ENCODE data around the gene UBR1.
"Not testable (repeated sequence)": the region's sequence is repeated elsewhere in the genome, so short reads cannot be mapped to it uniquely, and the experiment has no call there.

UBR1 gene

DNA sequence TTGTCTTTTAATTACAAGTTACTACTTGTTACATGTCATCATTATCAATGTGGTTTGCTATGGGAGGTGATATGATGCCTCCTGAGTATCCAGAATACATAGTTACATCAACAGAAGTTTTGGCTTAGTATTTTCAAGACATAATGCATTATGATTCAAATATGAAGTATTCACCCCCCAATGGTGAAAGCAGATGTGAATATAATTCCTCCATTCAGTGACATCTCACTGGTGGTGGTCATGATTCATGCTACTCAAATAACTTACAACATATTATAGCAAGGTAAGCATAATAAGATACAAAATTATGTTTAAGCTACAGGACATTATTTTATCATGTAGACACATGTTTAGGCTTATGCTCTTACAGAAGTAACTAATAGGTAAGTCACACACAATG is 150.3 kb downstream of the UBR1 start:
- no peak for DNase-seq

GRCh38 chr15:42954291-42954690 is 151.5 kb downstream of the UBR1 start:
- DNase-seq = peak; percentile 17

GRCh38 chr15:42948898-42949297 is 156.9 kb downstream of the UBR1 start:
- DNase-seq = not testable (repeated sequence)

DNA sequence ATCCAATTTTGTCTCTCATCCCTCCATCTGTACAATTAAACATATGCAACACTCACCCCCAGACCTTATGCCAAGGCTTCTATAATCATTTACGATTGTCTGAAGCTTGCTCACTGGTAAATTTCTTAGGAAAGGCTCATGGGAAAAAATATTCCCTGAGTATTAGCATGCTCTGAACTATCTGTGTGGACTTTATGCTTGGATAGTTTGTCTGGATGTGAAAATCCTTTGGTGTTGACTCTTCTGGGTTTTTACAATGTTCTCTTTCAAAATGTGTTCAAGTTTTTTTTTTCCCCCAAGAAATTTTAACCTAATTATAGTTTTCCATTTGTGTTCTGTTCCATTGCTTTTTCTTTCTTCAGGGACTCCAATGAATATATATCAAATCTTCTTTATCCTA is 165.3 kb downstream of the UBR1 start:
- DNase-seq = no peak

DNA sequence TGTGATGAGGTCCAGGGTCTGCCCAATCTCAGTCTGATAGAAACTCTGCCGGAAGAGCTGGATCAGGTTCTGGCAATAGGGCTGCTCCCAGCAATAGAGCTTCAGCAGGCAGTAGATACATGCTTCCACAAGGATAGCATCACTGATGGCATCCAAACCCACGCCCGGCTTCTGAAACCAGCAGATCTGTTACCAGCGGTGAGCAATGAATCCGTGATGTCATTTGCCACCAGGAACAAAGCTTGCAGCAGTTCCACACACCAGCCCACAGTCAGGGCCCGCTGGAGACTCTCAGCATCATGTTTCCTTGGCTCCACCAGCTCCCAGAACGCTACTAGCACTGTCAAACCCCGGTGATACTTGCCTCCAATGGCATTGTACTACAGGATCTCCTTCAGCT is 166.0 kb downstream of the UBR1 start:
- DNase-seq = no peak

DNA sequence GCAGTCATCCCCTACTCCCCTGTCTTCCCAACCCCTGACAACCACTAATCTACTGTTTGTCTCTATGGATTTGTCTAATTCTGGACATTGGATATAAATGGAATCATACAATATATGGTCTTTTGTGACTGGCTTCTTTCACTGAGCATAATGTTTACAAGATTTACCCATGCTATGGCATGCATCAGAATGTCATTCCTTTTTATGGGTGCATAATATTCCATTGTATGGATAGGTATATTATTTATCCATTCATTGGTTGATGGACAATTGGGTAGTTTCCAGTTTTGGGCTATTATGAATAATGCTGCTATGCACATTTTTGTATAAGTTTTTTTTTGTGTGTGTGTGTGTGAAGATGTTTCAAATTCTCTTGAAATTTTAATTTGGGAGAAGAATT is 168.7 kb downstream of the UBR1 start:
- no peak for DNase-seq

- peak; percentile 77 for DNase-seq
Observed at GRCh38 chr15:42933886-42934667, 171.8 kb downstream of the UBR1 start.

DNA sequence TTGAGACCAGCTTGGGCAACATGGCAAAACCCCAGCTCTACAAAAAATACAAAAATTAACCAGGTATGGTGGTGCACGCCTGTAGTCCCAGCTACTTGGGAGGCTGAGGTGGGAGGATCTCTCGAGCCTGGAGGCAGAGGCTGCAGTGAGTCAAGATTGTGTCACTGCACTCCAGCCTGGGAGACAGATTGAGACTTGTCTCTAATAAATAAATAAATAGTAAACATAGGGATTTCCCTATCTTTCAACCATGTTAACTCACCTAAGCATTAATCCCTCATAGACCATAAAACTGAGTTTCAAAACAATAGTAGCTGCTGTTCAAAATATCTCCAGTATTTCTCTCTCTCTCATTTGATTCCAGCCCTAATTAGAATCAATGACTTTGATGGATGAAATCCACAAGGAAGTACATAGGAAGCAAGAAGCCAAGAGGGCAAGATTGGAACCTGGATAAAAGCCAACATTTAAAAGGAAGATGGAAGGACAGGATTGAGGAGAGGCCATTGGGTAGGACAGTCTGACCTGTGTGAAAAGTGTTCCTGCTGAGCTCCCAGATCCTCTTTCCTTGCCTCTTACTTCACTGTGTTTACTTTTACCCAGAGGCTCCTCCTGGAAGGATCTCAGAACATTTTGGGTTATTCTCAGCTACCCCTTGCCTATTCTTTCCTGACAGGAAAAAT is 172.9 kb downstream of the UBR1 start:
- no peak for DNase-seq

GRCh38 chr15:42931702-42932486 is 173.9 kb downstream of the UBR1 start:
- no peak for DNase-seq

DNA sequence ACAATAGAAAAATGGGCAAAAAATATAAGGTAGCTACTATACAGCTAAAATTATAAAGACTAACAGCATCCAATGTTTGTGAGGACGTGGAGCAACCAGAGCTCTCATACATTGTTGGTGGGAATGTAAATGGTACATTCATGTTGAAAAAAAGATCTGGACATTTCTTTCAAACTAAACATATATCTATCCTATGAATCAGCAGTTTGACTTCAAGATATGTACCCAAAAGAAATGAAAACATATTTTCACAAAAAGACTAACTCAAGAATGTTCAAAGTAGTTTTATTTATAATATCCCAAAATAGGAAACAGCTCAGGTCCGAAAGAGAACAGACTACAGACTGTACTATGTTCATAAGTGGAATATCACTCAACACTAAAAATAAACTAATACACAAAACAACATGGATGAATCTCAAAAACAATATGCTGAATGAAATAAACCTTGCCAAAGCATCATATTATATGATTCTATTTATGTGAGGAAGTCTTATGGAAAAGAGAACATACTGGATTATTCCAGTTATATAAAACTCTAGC is 176.5 kb downstream of the UBR1 start:
- DNase-seq = no peak

- peak; percentile 58 for DNase-seq
Observed at GRCh38 chr15:42921342-42921731, 184.5 kb downstream of the UBR1 start.

DNA sequence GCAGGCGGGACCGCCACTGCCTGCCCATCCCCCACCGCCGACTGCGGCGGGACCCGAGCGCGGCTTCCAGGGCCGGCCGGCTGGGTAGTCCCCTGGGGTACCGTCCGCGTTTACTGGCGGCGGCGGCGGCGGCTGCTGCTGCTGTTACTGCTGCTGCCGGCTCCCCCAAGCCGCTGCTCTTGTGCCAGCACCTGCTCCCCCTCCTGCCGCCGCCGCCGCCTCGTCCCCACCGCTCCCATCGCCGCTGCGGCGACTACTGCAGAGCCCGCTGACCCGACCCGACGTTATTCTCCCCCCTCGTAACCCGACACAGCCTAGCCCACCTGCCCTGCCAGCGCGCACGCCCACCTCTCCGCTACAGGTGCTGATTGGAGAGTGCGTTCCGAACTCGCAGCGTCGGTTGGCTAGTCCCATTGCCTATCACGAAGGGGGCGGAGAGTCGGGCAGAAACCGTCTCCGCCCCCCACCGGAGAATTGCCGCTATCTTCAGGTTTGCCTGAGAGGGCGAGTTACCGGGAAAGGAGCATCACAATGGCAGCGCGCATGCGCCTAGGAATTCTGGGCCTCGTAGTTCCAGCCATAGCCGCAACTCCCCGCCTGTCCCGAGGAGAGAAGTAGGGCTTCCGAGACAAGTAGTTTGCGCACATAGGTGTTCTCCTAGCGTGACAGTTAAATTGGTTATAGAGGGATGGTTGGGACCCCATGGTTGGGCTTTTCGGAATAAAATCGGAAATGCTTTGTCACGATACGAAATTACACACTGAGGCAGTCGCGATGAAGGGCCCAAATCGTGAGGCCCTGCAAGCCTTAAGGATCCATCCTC is 185.1 kb downstream of the UBR1 start, which contains the start of gene TTBK2:
TTBK2 (minus strand) TSS at position 260 of the 823 bp plus-strand sequence. CDS start 42,161 bp downstream, outside the sequence.
- peak; percentile 99 for DNase-seq

GRCh38 chr15:42919799-42920518 is 185.9 kb downstream of the UBR1 start:
- DNase-seq = peak; percentile 57

DNA sequence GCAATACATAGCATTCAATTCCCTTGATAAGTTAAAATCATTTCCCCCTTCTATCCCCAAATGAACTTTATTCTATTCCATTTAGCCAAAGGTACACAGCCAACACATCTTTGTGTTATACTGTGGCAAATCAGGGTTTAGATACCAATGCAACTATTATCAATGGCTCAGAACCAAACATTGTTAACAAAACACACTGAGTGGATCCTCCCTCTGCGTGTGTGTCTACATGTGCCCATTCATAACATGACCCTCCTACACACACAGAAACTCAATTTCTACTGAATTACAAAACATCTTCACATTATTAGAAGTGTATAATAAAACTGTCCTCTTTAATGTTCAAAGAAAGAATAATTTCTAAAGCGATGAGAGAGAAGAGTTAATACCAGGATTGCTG is 186.5 kb downstream of the UBR1 start:
- peak; percentile 20 for DNase-seq

DNA sequence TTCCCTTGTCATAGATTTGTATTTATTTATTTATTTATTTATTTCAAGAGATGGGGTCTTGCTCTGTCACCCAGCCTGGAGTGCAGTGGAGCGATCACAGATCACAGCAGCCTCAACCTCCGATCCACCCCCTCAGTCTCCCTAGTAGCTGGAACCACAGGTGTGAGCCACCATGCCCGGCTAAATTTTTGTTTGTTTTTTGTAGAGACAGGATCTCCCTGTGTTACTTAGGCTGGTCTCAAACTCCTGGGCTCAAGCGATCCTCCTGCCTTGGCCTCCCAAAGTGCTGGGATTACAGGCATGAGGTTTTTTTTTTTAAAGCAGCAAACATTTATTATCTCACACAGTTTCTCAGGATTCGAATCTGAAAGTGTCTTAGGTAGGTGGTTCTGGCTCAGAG is 187.8 kb downstream of the UBR1 start:
- DNase-seq = no peak

GRCh38 chr15:42915654-42916315 is 190.1 kb downstream of the UBR1 start:
- DNase-seq = no peak

DNA sequence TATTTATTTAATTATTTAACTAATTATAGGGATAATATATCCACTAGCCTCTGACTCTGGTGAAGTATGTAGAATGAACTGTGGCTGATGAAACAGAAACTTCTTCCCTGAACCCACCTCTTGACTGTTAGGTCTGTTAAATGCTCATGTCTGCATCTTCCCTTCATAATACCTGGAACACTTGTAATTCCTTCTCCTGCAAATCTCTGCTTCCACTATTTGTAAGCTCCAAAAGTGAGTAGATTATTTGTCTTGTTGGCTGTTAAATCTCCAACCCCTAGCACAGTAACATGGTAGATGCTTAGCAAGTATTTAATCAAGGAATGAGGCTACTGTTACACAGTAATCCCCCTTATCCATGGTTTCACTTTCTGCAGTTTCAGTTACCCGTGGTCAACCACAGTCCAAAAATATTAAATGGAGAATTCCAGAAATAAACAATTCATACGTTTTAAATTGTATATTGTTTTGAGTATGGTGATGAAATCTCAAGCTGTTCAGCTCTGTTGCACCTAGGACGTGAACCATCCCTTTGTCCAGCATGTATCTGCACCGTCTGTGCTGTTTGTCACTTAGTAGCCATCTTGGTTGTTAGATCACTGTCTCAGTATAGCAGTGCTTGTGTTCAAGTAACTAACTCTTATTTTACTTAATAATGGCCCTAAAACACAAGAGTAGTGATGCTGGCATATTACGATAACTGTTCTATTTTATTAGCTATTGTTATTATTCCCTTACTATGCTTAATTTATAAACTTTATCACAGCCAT is 190.9 kb downstream of the UBR1 start:
- peak; percentile 51 for DNase-seq

DNA sequence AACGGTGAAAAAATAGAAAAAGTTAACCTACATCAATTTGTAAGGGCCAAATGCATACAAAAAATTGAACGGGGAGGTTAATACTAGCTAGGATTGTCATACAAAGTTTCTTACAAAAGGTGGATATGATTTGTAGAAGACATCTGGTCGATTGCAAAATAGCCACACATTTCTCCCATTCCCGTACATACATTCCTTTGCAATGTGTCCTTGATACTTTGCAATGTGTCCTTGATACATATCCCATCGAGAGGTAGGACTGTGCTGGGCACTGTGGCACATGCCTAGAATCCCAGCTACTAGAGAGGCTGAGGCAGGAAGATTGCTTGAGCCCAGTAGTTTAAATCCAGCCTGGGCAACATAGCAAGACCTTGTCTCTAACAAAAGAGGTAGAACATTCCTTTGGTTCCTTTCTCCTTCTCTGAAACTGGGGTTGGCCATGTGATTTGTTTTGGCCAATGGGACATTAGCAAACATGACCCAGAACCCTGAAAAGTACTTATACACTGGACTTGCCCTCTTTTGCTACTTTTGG is 194.7 kb downstream of the UBR1 start:
- no peak for DNase-seq

DNA sequence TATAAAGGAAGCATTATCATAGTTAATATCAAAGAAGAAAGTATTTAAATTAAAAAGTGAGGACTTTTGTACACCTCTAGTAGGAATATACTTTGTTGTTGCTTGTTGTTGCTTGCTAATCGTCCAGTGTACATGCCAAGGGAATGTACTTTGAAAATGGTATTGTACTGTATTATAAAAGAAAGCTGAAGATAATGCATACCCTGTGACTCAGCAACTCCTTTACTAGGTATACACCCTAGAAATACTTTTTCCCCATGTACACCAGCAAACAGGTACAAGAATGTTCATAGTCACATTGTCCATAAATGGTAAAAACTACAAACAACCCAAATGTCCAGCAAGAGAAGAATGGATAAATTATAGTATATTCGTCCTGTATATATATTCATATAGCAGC is 197.3 kb downstream of the UBR1 start:
- DNase-seq = peak; percentile 34
